ENCODE results near the gene KRT40.

GRCh38 chr17:40944531-40944930 lies 39.6 kb downstream of the KRT40 start:
- TF ChIP-seq, protein P1, sequence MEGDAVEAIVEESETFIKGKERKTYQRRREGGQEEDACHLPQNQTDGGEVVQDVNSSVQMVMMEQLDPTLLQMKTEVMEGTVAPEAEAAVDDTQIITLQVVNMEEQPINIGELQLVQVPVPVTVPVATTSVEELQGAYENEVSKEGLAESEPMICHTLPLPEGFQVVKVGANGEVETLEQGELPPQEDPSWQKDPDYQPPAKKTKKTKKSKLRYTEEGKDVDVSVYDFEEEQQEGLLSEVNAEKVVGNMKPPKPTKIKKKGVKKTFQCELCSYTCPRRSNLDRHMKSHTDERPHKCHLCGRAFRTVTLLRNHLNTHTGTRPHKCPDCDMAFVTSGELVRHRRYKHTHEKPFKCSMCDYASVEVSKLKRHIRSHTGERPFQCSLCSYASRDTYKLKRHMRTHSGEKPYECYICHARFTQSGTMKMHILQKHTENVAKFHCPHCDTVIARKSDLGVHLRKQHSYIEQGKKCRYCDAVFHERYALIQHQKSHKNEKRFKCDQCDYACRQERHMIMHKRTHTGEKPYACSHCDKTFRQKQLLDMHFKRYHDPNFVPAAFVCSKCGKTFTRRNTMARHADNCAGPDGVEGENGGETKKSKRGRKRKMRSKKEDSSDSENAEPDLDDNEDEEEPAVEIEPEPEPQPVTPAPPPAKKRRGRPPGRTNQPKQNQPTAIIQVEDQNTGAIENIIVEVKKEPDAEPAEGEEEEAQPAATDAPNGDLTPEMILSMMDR (conservative IDR thresholded peaks at IDR 0.05; ENCODE audit: low read depth in 2 of 2): no peak
- TF ChIP-seq EZH2 (IDR thresholded peaks at IDR 0.05; ENCODE audit: low read depth, unreplicated experiment): no peak
- TF ChIP-seq REST (IDR thresholded peaks at IDR 0.05; ENCODE audit: unreplicated experiment): no peak
- TF ChIP-seq POLR2AphosphoS5 (IDR thresholded peaks at IDR 0.05; ENCODE audit: low read depth): no peak
- TF ChIP-seq JUNB (IDR thresholded peaks at IDR 0.05; ENCODE audit: unreplicated experiment): no peak
- TF ChIP-seq CREB1 (CRISPR knock-in tag; IDR thresholded peaks at IDR 0.05; ENCODE audit: low read depth): no peak
- TF ChIP-seq EZH2phosphoT487 (IDR thresholded peaks at IDR 0.05; ENCODE audit: unreplicated experiment): no peak
- no peak for TF ChIP-seq ZNF331 (CRISPR knock-in tag; IDR thresholded peaks at IDR 0.05; ENCODE audit: low read depth)
- TF ChIP-seq, protein P2, sequence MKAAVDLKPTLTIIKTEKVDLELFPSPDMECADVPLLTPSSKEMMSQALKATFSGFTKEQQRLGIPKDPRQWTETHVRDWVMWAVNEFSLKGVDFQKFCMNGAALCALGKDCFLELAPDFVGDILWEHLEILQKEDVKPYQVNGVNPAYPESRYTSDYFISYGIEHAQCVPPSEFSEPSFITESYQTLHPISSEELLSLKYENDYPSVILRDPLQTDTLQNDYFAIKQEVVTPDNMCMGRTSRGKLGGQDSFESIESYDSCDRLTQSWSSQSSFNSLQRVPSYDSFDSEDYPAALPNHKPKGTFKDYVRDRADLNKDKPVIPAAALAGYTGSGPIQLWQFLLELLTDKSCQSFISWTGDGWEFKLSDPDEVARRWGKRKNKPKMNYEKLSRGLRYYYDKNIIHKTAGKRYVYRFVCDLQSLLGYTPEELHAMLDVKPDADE (IDR thresholded peaks at IDR 0.05): no peak

Data from GM23338 (cell line).